Trophoblast cell (in vitro differentiated cells and primary cell): ENCODE data around the gene MAGIX.
"Not testable (repeated sequence)": the region's sequence is repeated elsewhere in the genome, so short reads cannot be mapped to it uniquely, and the experiment has no call there.

Source experiments
- DNase-seq, 2 donors: peaks; one replicate each; pipeline ENCODE4 v3.0.0-alpha.2; 2016
- H2AFZ ChIP-seq: 2 replicates; pipeline ENCODE4 v1.6.1; 2013; ENCODE audit warnings: low read length, moderate library complexity, mild to moderate bottlenecking; ENCODE audit not compliant: insufficient read depth, poor library complexity
- H2AK5ac ChIP-seq: 2 replicates; pipeline ENCODE4 v1.6.1; 2013; ENCODE audit warnings: mild to moderate bottlenecking, low read length
- H2BK120ac ChIP-seq: 2 replicates; pipeline ENCODE4 v1.6.1; 2013; ENCODE audit warnings: low read length, mild to moderate bottlenecking, moderate library complexity; ENCODE audit not compliant: insufficient read depth, poor library complexity
- H2BK12ac ChIP-seq: 2 replicates; pipeline ENCODE4 v1.6.1; 2013; ENCODE audit warnings: mild to moderate bottlenecking, low read length, moderate library complexity
- H2BK5ac ChIP-seq: 2 replicates; pipeline ENCODE4 v1.6.1; 2013; ENCODE audit warnings: low read length, low read depth, moderate library complexity, mild to moderate bottlenecking; ENCODE audit not compliant: poor library complexity
- H3K14ac ChIP-seq: 2 replicates; pipeline ENCODE4 v1.6.1; 2013; ENCODE audit warnings: mild to moderate bottlenecking, low read length
- H3K18ac ChIP-seq: 2 replicates; pipeline ENCODE4 v1.6.1; 2013; ENCODE audit warnings: mild to moderate bottlenecking, low read length
- H3K23ac ChIP-seq: 2 replicates; pipeline ENCODE4 v1.6.1; 2013; ENCODE audit warnings: low read length
- H3K27ac ChIP-seq: 2 replicates; pipeline ENCODE4 v1.5.1; 2013; ENCODE audit warnings: low read depth, mild to moderate bottlenecking, inconsistent platforms, low read length, moderate library complexity
- H3K27me3 ChIP-seq: 2 replicates; pipeline ENCODE4 v1.6.1; 2013; ENCODE audit warnings: inconsistent platforms, mild to moderate bottlenecking, low read length, moderate library complexity; ENCODE audit not compliant: insufficient read depth
- H3K36me3 ChIP-seq, 2 experiments: 1 replicate in 1 of 2; 2 replicates in 1 of 2; pipeline ENCODE4 v1.6.1; 2013; ENCODE audit warnings: low read length in 2 of 2, mild to moderate bottlenecking in 2 of 2, moderate library complexity in 1 of 2; ENCODE audit not compliant: insufficient read depth in 2 of 2, control insufficient read depth in 1 of 2
- H3K4ac ChIP-seq: 2 replicates; pipeline ENCODE4 v1.6.1; 2013; ENCODE audit warnings: low read depth, mild to moderate bottlenecking, low read length, moderate library complexity
- H3K4me1 ChIP-seq, 2 experiments: 1 replicate in 1 of 2; 2 replicates in 1 of 2; pipeline ENCODE4 v1.6.1; 2013; ENCODE audit warnings: low read length in 2 of 2, mild to moderate bottlenecking in 2 of 2, moderate library complexity in 1 of 2; ENCODE audit not compliant: insufficient read depth in 2 of 2, control insufficient read depth in 1 of 2
- H3K4me2 ChIP-seq: 2 replicates; pipeline ENCODE4 v1.6.1; 2013; ENCODE audit warnings: inconsistent platforms, mild to moderate bottlenecking, low read length, moderate library complexity
- H3K4me3 ChIP-seq: 2 replicates; pipeline ENCODE4 v1.5.1; 2013; ENCODE audit warnings: mild to moderate bottlenecking, low read depth, low read length, inconsistent platforms
- H3K79me1 ChIP-seq: one replicate; pipeline ENCODE4 v1.6.1; 2013; ENCODE audit warnings: low read length
- H3K79me2 ChIP-seq: 2 replicates; pipeline ENCODE4 v1.6.1; 2013; ENCODE audit warnings: low read length, mild to moderate bottlenecking; ENCODE audit not compliant: control insufficient read depth, insufficient read depth, poor library complexity
- H3K9ac ChIP-seq: 2 replicates; pipeline ENCODE4 v1.6.1; 2013; ENCODE audit warnings: mild to moderate bottlenecking, low read length
- H3K9me3 ChIP-seq: 2 replicates; pipeline ENCODE4 v1.6.1; 2013; ENCODE audit warnings: low read depth, mild to moderate bottlenecking, control low read depth, inconsistent platforms, low read length; ENCODE audit not compliant: insufficient read depth
- H4K12ac ChIP-seq: 2 replicates; pipeline ENCODE4 v1.6.1; 2013; ENCODE audit warnings: low read depth, mild to moderate bottlenecking, low read length, moderate library complexity
- H4K8ac ChIP-seq: 2 replicates; pipeline ENCODE4 v1.6.1; 2013; ENCODE audit warnings: low read depth, mild to moderate bottlenecking, low read length, moderate library complexity
- H4K91ac ChIP-seq: one replicate; pipeline ENCODE4 v1.6.1; 2013; ENCODE audit warnings: low read depth, mild to moderate bottlenecking, low read length, moderate library complexity
- WGBS: extraction: QIAGEN DNeasy Blood & Tissue Kit; methylation state at CpG from one replicate; pipeline ENCODE4 v1.1.7; 2013; ENCODE audit warnings: missing lambda C conversion rate; ENCODE audit not compliant: insufficient read length, insufficient coverage; ENCODE audit errors: extremely low coverage; 5-methylcytosine and 5-hydroxymethylcytosine counted together

The MAGIX gene

DNA sequence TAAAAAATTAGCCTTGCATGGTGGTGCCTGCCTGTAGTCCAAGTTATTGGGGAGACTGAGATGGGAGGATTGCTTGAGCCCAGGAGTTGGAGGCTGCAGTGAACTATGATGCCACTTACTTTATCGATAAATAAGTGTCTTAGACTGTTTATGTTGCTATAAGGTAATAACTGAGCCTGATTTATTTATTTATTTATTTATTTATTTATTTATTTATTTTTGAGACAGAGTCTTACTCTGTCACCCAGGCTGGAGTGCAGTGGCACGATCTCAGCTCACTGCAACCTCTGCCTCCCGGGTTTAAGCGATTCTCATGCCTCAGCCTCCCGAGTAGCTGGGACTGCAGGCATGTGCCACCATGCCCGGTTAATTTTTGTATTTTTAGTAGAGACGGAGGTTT lies 30.3 kb upstream of the MAGIX start:
- not testable (repeated sequence) for H4K8ac ChIP-seq, H2BK12ac ChIP-seq, H3K27me3 ChIP-seq, H3K4me1 ChIP-seq, H2BK120ac ChIP-seq, H3K79me1 ChIP-seq, H3K4me2 ChIP-seq, H3K9ac ChIP-seq, H3K4me3 ChIP-seq, H3K23ac ChIP-seq, H3K9me3 ChIP-seq, H3K14ac ChIP-seq, H3K27ac ChIP-seq, H3K4ac ChIP-seq, H3K79me2 ChIP-seq, DNase-seq, H2AFZ ChIP-seq, H3K18ac ChIP-seq, H2BK5ac ChIP-seq, H2AK5ac ChIP-seq, H3K36me3 ChIP-seq, H4K12ac ChIP-seq, H4K91ac ChIP-seq
- WGBS, result no CpG with 5 or more reads among the region's 7 CpGs

DNA sequence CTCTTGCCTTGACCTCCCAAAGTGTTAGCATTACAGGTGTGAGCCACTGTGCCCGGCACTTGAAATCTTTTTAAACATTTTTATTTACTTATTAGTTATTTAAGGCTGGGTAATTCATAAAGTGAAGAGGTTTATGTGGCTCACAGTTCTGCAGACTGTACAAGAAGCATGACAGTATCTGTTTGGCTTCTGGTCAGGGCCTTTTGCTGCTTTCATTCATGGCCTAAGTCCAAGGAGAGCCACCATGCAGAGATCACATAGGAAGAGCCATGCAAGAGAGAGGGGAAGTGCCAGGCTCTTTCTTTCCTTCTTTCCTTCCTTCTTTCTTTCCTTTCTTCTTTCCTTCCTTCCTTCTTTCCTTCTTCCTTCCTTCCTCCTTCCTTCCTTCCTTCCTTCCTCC lies 28.8 kb upstream of the MAGIX start:
- H2BK120ac ChIP-seq, result no peak overlapping the region
- no peak overlapping the region for H3K14ac ChIP-seq
- H3K36me3 ChIP-seq, result no peaks in the 10 kb centered on the region
- H2AFZ ChIP-seq, result no peak overlapping the region
- no peak for DNase-seq
- H3K4ac ChIP-seq, result no peak overlapping the region
- no peak overlapping the region for H4K8ac ChIP-seq
- H3K27me3 ChIP-seq, result no peaks in the 10 kb centered on the region
- H4K12ac ChIP-seq, result no peak overlapping the region
- H2AK5ac ChIP-seq, result no peak overlapping the region
- H3K27ac ChIP-seq, result no peak overlapping the region
- H3K79me1 ChIP-seq, result no peaks in the 10 kb centered on the region
- no CpG with 5 or more reads among the region's 1 CpG for WGBS
- no peak overlapping the region for H2BK12ac ChIP-seq
- H3K9me3 ChIP-seq, result no peaks in the 10 kb centered on the region
- H3K9ac ChIP-seq, result no peak overlapping the region
- no peak overlapping the region for H3K18ac ChIP-seq
- no peaks in the 10 kb centered on the region for H3K79me2 ChIP-seq
- no peak overlapping the region for H3K4me2 ChIP-seq
- no peak overlapping the region for H2BK5ac ChIP-seq
- no peaks in the 10 kb centered on the region for H3K4me1 ChIP-seq
- no peak overlapping the region for H3K4me3 ChIP-seq
- no peak overlapping the region for H4K91ac ChIP-seq
- no peak overlapping the region for H3K23ac ChIP-seq

DNA sequence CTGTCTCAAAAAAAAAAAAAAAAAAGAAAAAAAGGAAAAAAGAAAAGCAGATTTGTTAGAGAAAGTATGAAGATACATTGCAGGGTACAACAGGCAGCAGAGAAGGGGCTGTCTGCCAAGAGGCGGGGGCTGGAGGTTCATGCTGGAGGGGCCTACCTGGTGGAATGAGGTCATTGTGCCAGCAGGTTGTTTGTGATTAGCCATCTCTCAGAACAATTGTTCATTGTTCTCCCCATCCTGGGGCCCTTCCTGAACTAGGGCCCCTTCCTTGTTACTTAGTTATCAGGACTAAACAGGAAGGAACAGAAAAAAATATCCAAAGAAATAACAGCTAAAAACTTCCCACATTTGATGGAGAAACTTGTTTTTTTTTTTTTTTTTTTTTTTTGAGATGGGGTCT lies 25.1 kb upstream of the MAGIX start:
- Histone ChIP-seq H3K36me3 (no peaks in the 10 kb centered on the region), H3K27me3 (no peaks in the 10 kb centered on the region), H3K27ac (no peak overlapping the region), H3K9ac (no peak overlapping the region), H3K79me2 (no peaks in the 10 kb centered on the region), H2AK5ac (no peak overlapping the region), H4K12ac (no peak overlapping the region), H3K4me2 (no peak overlapping the region), H2BK120ac (no peak overlapping the region), H3K14ac (no peak overlapping the region), H3K4me3 (no peak overlapping the region), H2AFZ (no peak overlapping the region), H4K8ac (no peak overlapping the region), H2BK5ac (no peak overlapping the region), H3K4me1 (no peaks in the 10 kb centered on the region), H3K23ac (no peak overlapping the region), H4K91ac (no peak overlapping the region), H3K9me3 (no peaks in the 10 kb centered on the region), H3K4ac (no peak overlapping the region), H3K18ac (no peak overlapping the region), H2BK12ac (no peak overlapping the region), H3K79me1 (no peaks in the 10 kb centered on the region)
- no peak for DNase-seq
- no CpG with 5 or more reads among the region's 1 CpG for WGBS

DNA sequence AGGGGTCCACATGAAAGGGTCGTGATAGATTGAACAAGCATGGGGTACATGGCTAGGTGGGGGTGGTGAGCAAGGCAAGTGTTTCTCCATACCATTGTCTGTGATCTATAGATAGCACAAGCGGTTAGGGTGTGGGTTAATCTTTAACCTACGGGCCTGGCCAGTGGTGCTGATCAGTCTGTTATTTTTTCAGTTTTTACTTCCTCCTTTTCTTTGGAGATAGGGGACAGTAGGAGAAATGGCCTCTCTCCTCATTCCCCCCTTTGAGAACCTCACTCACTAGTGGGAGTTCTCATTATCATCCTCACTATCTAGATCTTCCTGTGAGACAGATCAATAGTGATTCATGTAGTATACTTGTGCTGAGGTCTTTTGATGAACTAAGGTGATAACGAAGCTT lies 22.8 kb upstream of the MAGIX start:
- Histone ChIP-seq H3K14ac (no peak overlapping the region), H2AK5ac (no peak overlapping the region), H4K91ac (no peak overlapping the region), H3K27me3 (no peaks in the 10 kb centered on the region), H3K79me2 (no peaks in the 10 kb centered on the region), H3K36me3 (no peaks in the 10 kb centered on the region), H3K9me3 (no peaks in the 10 kb centered on the region), H3K27ac (no peak overlapping the region), H3K4ac (no peak overlapping the region), H2BK12ac (no peak overlapping the region), H3K4me2 (no peak overlapping the region), H2BK5ac (no peak overlapping the region), H3K4me1 (no peaks in the 10 kb centered on the region), H3K18ac (no peak overlapping the region), H3K4me3 (no peak overlapping the region), H2AFZ (no peak overlapping the region), H3K9ac (no peak overlapping the region), H3K23ac (no peak overlapping the region), H4K8ac (no peak overlapping the region), H3K79me1 (no peaks in the 10 kb centered on the region), H4K12ac (no peak overlapping the region), H2BK120ac (no peak overlapping the region)
- peak in 1 of 2 donors; percentile 2 for DNase-seq
- no CpG with 5 or more reads among the region's 4 CpGs for WGBS
